ENCODE results near the gene NOS3.

DNA sequence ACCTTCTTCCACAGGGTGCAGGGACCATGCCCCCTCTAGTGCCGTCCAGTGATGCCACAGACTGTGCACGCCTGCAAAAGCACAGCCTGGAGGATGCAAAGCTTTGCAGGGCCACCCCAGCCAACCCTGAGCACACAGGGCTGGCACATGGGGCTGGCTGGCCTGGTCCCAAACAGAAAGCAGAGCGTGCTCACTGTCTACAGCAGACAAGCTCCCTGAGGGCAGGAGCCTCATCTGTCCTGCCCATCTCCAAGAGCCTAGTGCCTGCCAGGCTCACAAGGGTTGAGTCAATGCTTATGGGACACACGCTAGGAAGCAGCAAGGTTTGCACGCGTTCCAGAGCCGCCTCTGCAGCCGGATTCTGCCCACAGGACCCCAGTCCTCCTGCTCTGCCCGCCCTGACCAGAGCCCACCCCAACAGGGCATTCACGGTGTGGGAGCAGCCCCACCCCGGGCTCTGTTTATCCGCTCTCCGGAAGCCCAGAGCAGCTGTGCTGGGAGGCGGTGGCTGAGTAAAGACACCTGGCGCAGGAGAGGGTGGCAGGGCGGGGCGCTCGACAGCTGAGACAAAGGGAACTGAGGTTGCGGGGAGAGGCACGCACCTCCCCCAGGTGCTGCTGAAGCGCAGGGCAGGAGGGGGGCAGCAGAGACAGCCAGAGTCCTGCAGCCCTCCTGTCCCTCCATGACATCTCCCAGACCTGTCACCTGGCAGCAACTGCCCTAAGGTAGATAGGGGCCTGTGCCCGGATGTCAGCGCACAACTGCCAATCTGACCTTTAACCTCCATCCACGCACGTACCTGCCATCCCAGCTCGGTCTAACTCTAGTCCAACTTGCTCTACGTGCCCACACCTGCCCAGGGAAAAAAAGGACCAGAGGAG is 17.0 kb upstream of the NOS3 start:
- TF ChIP-seq, protein P1, sequence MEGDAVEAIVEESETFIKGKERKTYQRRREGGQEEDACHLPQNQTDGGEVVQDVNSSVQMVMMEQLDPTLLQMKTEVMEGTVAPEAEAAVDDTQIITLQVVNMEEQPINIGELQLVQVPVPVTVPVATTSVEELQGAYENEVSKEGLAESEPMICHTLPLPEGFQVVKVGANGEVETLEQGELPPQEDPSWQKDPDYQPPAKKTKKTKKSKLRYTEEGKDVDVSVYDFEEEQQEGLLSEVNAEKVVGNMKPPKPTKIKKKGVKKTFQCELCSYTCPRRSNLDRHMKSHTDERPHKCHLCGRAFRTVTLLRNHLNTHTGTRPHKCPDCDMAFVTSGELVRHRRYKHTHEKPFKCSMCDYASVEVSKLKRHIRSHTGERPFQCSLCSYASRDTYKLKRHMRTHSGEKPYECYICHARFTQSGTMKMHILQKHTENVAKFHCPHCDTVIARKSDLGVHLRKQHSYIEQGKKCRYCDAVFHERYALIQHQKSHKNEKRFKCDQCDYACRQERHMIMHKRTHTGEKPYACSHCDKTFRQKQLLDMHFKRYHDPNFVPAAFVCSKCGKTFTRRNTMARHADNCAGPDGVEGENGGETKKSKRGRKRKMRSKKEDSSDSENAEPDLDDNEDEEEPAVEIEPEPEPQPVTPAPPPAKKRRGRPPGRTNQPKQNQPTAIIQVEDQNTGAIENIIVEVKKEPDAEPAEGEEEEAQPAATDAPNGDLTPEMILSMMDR (IDR thresholded peaks at IDR 0.05 in 8 of 11, conservative IDR thresholded peaks at IDR 0.05 in 3 of 11): no peak
- TF ChIP-seq POLR2A (IDR thresholded peaks at IDR 0.05): no peak

Data from spleen (tissue), 7 donors.